ENCODE data around the gene CYP46A1.

CYP46A1 gene

GRCh38 chr14:99689266-99690236, 5.5 kb downstream of the CYP46A1 start:
- no peak for DNase-seq

GRCh38 chr14:99690636-99691035, 6.5 kb downstream of the CYP46A1 start:
- no peak for DNase-seq

GRCh38 chr14:99691111-99691885, 7.2 kb downstream of the CYP46A1 start:
- DNase-seq: no peak

GRCh38 chr14:99693918-99694317, 9.8 kb downstream of the CYP46A1 start:
- no peak for DNase-seq

GRCh38 chr14:99696929-99697328, 12.8 kb downstream of the CYP46A1 start:
- no peak for DNase-seq

GRCh38 chr14:99698236-99698635, 14.1 kb downstream of the CYP46A1 start:
- no peak for DNase-seq

- DNase-seq: no peak
Measured at GRCh38 chr14:99698642-99699041, 14.5 kb downstream of the CYP46A1 start.

GRCh38 chr14:99699085-99699760, 15.1 kb downstream of the CYP46A1 start:
- no peak for DNase-seq

- DNase-seq: no peak
Measured at GRCh38 chr14:99699861-99700260, 15.8 kb downstream of the CYP46A1 start.

- DNase-seq: no peak
Measured at GRCh38 chr14:99700379-99700778, 16.3 kb downstream of the CYP46A1 start.

- DNase-seq: no peak
Measured at GRCh38 chr14:99701260-99701659, 17.2 kb downstream of the CYP46A1 start.

GRCh38 chr14:99702115-99702514, 18.0 kb downstream of the CYP46A1 start:
- DNase-seq: no peak

GRCh38 chr14:99703381-99703780, 19.3 kb downstream of the CYP46A1 start:
- no peak for DNase-seq

- DNase-seq: no peak
Measured at GRCh38 chr14:99704037-99704436, 19.9 kb downstream of the CYP46A1 start.

GRCh38 chr14:99706107-99706900, 22.2 kb downstream of the CYP46A1 start:
- no peak for DNase-seq

GRCh38 chr14:99707420-99707819, 23.3 kb downstream of the CYP46A1 start:
- no peak for DNase-seq

GRCh38 chr14:99707921-99708320, 23.8 kb downstream of the CYP46A1 start:
- no peak for DNase-seq

- no peak for DNase-seq
Measured at GRCh38 chr14:99708449-99708848, 24.4 kb downstream of the CYP46A1 start.

GRCh38 chr14:99713972-99714371, 29.9 kb downstream of the CYP46A1 start:
- DNase-seq: no peak

- no peak for DNase-seq
Measured at GRCh38 chr14:99715266-99716000, 31.3 kb downstream of the CYP46A1 start.

- DNase-seq: no peak
Measured at GRCh38 chr14:99716091-99716849, 32.2 kb downstream of the CYP46A1 start.

Measured in NCI-H510A treated with DMSO at 0.1 percent for 48 hours (cell line).